Activated CD4-positive, alpha-beta T cell treated with anti-CD3 and anti-CD28 coated beads, Interleukin-2, amount 50 U/mL, for 48 hours (primary cell): ENCODE results near the gene PPP1R12A.
"Not testable (repeated sequence)": the region's sequence is repeated elsewhere in the genome, so short reads cannot be mapped to it uniquely, and the experiment has no call there.

Experiments used
- DNase-seq, 2 experiments: peaks; one replicate each; pipeline ENCODE4 v3.0.0-alpha.2; 2020

The PPP1R12A gene

GRCh38 chr12:79935021-79935623, at the start of gene PPP1R12A:
Gene PPP1R12A, minus strand, starts transcription at chr12:79935097. Its CDS starts 166 bp downstream, at chr12:79934931.
- DNase-seq = peak; percentile 93 to 94

GRCh38 chr12:79983986-79984620, 49.2 kb upstream of the PPP1R12A start:
- no peak for DNase-seq

GRCh38 chr12:79983492-79983891, 48.6 kb upstream of the PPP1R12A start:
- no peak for DNase-seq

- no peak for DNase-seq
Observed at GRCh38 chr12:79982086-79983062, 47.5 kb upstream of the PPP1R12A start.

- no peak for DNase-seq
Observed at GRCh38 chr12:79978692-79979091, 43.8 kb upstream of the PPP1R12A start.

- not testable (repeated sequence) for DNase-seq
Observed at GRCh38 chr12:79977856-79978460, 43.1 kb upstream of the PPP1R12A start.

- DNase-seq = no peak
Observed at GRCh38 chr12:79975143-79975542, 40.2 kb upstream of the PPP1R12A start.

- no peak for DNase-seq
Observed at GRCh38 chr12:79973801-79974200, 38.9 kb upstream of the PPP1R12A start.

- no peak for DNase-seq
Observed at GRCh38 chr12:79964100-79964627, 29.3 kb upstream of the PPP1R12A start.

- no peak for DNase-seq
Observed at GRCh38 chr12:79961411-79961810, 26.5 kb upstream of the PPP1R12A start.

GRCh38 chr12:79959484-79959883, 24.6 kb upstream of the PPP1R12A start:
- DNase-seq = no peak

GRCh38 chr12:79956896-79957295, 22.0 kb upstream of the PPP1R12A start:
- DNase-seq = no peak

GRCh38 chr12:79955561-79955960, 20.7 kb upstream of the PPP1R12A start:
- no peak for DNase-seq

GRCh38 chr12:79954037-79954610, 19.2 kb upstream of the PPP1R12A start:
- no peak for DNase-seq

GRCh38 chr12:79949098-79949497, 14.2 kb upstream of the PPP1R12A start:
- DNase-seq = no peak

- no peak for DNase-seq
Observed at GRCh38 chr12:79945433-79945832, 10.5 kb upstream of the PPP1R12A start.

GRCh38 chr12:79944565-79944964, 9.7 kb upstream of the PPP1R12A start:
- DNase-seq = no peak

GRCh38 chr12:79942846-79943245, 7.9 kb upstream of the PPP1R12A start:
- not testable (repeated sequence) for DNase-seq

- DNase-seq = no peak
Observed at GRCh38 chr12:79939728-79940310, 4.9 kb upstream of the PPP1R12A start.

GRCh38 chr12:79938843-79939242, 3.9 kb upstream of the PPP1R12A start:
- DNase-seq = no peak

- DNase-seq = no peak
Observed at GRCh38 chr12:79936670-79937069, 1.8 kb upstream of the PPP1R12A start.
